GM23338 (cell line): ENCODE measurements around the gene FKBP1B. TPM values are rescaled to one million over a fixed set of nuclear protein-coding genes. Genes with fewer than 3 reads are reported as not detected.

Experiments
- ATAC-seq: fragments of 200-7000 bp; cut with Tn5 transposase; 3 replicates; pipeline ENCODE4 v1.9.1; 2020
- DNase-seq: peaks from one replicate; pipeline ENCODE4 v3.0.0-alpha.2; 2015; ENCODE audit warnings: low spot score
- H2AFZ ChIP-seq: fragments of 200-600 bp; sonication (generic); 2 replicates; pipeline ENCODE4 v1.8.0; 2016; ENCODE audit warnings: antibody characterized with exemption, mild to moderate bottlenecking, moderate library complexity
- H3F3A ChIP-seq: fragments of 200-600 bp; sonication (generic); replicated peaks from 2 replicates; pipeline ENCODE4 v1.8.0; 2017; ENCODE audit warnings: antibody characterized with exemption, mixed run types, low read depth
- H3K27ac ChIP-seq: fragments of 200-600 bp; sonication (generic); 2 replicates; pipeline ENCODE4 v1.6.1; 2016; ENCODE audit warnings: low read depth
- H3K27me3 ChIP-seq: fragments of 200-600 bp; sonication (generic); 2 replicates; pipeline ENCODE4 v1.8.0; 2016; ENCODE audit warnings: mild to moderate bottlenecking, mixed run types, moderate library complexity; ENCODE audit not compliant: insufficient read depth
- H3K36me3 ChIP-seq: fragments of 200-600 bp; sonication (generic); 2 replicates; pipeline ENCODE4 v1.8.0; 2016; ENCODE audit warnings: mild to moderate bottlenecking; ENCODE audit not compliant: insufficient read depth
- H3K4me1 ChIP-seq: fragments of 200-600 bp; sonication (generic); 2 replicates; pipeline ENCODE4 v1.8.0; 2016; ENCODE audit warnings: mild to moderate bottlenecking, moderate library complexity; ENCODE audit not compliant: insufficient read depth
- H3K4me2 ChIP-seq: fragments of 200-600 bp; sonication (generic); 2 replicates; pipeline ENCODE4 v1.7.1; 2017; ENCODE audit warnings: mixed run types
- H3K4me3 ChIP-seq: fragments of 200-600 bp; sonication (generic); 2 replicates; pipeline ENCODE4 v1.6.1; 2016; ENCODE audit warnings: mixed run types
- H3K79me2 ChIP-seq: fragments of 200-600 bp; sonication (generic); replicated peaks from 2 replicates; pipeline ENCODE4 v1.8.0; 2017; ENCODE audit warnings: mild to moderate bottlenecking; ENCODE audit not compliant: insufficient read depth
- H3K9me2 ChIP-seq: fragments of 200-600 bp; sonication (generic); 2 replicates; pipeline ENCODE4 v1.8.0; 2017; ENCODE audit not compliant: insufficient read depth
- H4K20me1 ChIP-seq: fragments of 200-600 bp; sonication (generic); replicated peaks from 2 replicates; pipeline ENCODE4 v1.8.0; 2017; ENCODE audit warnings: mild to moderate bottlenecking; ENCODE audit not compliant: insufficient read depth
- H3K27ac Mint-ChIP-seq: 2 replicates; pipeline ENCODE4 v1.8.0; 2020; ENCODE audit warnings: inconsistent platforms, mild to moderate bottlenecking, moderate library complexity, mixed read lengths
- H3K27me3 Mint-ChIP-seq: 3 replicates; pipeline ENCODE4 v1.8.0; 2022; ENCODE audit warnings: low read depth, mild to moderate bottlenecking, moderate library complexity, mixed read lengths, inconsistent platforms; ENCODE audit not compliant: insufficient read depth, poor library complexity
- H3K36me3 Mint-ChIP-seq: 3 replicates; pipeline ENCODE4 v1.8.0; 2021; ENCODE audit warnings: low read depth, mild to moderate bottlenecking, inconsistent platforms, moderate library complexity, mixed read lengths
- H3K4me1 Mint-ChIP-seq: 3 replicates; pipeline ENCODE4 v1.8.0; 2020; ENCODE audit warnings: mild to moderate bottlenecking, inconsistent platforms, mixed read lengths
- H3K4me3 Mint-ChIP-seq: 3 replicates; pipeline ENCODE4 v1.8.0; 2021; ENCODE audit warnings: moderate library complexity, mild to moderate bottlenecking, inconsistent platforms, mixed read lengths
- H3K9me3 Mint-ChIP-seq: 3 replicates; pipeline ENCODE4 v1.8.0; 2020; ENCODE audit warnings: moderate library complexity, mild to moderate bottlenecking, inconsistent platforms, mixed read lengths
- CREB1 ChIP-seq: fragments of 250-450 bp; sonication (Bioruptor Pico); IDR thresholded peaks from 2 replicates; pipeline ENCODE4 v1.5.0; 2020; ENCODE audit warnings: low read depth, mild to moderate bottlenecking, moderate library complexity
- EZH2 ChIP-seq: fragments of 200-600 bp; sonication (generic); IDR thresholded peaks from one replicate; pipeline ENCODE4 v1.8.0; 2017; ENCODE audit warnings: antibody characterized with exemption, mild to moderate bottlenecking, low read depth; ENCODE audit not compliant: unreplicated experiment
- EZH2phosphoT487 ChIP-seq: fragments of 200-600 bp; sonication (generic); IDR thresholded peaks from one replicate; pipeline ENCODE4 v1.8.1; 2018; ENCODE audit warnings: antibody characterized with exemption; ENCODE audit not compliant: unreplicated experiment
- JUNB ChIP-seq: IDR thresholded peaks from one replicate; pipeline ENCODE4 v1.6.1; 2016; ENCODE audit warnings: antibody characterized with exemption; ENCODE audit not compliant: unreplicated experiment
- NANOG ChIP-seq: IDR thresholded peaks from 2 replicates; pipeline ENCODE4 v1.6.1; 2016; ENCODE audit warnings: antibody characterized with exemption, borderline replicate concordance
- POLR2AphosphoS5 ChIP-seq: IDR thresholded peaks from 2 replicates; pipeline ENCODE4 v1.6.1; 2016; ENCODE audit warnings: antibody characterized with exemption, low read depth
- STAT1 ChIP-seq: IDR thresholded peaks from one replicate; pipeline ENCODE4 v1.6.1; 2016; ENCODE audit warnings: antibody characterized with exemption; ENCODE audit not compliant: unreplicated experiment
- ZNF114 ChIP-seq: fragments of 250-450 bp; sonication (Bioruptor Pico); IDR thresholded peaks from 2 replicates; pipeline ENCODE4 v1.5.0; 2020; ENCODE audit warnings: mild to moderate bottlenecking, moderate library complexity
- ZNF331 ChIP-seq: fragments of 250-450 bp; sonication (Bioruptor Pico); IDR thresholded peaks from 2 replicates; pipeline ENCODE4 v1.5.0; 2020; ENCODE audit warnings: low read depth, mild to moderate bottlenecking, moderate library complexity
- polyA plus RNA-seq: library from polyadenylated mRNA; unstranded; fragments of >200 nt; fragmentation: Nextera tagmentation; extraction: Ambion mirVana; gene quantifications from 2 replicates; pipeline ENCODE4 v1.2.1, GENCODE V29; 2016
- total RNA-seq: library from RNA; depleted of rRNA; stranded (reverse); fragments of >200 nt; shearing (Covaris generic); gene quantifications from 2 replicates; pipeline ENCODE4 v1.2.3, GENCODE V29; 2014
- TF ChIP-seq, protein P1 (sequence below): IDR thresholded peaks from 2 replicates; pipeline ENCODE4 v1.6.1; 2016; ENCODE audit warnings: antibody characterized with exemption
- TF ChIP-seq, protein P2 (sequence below), 2 experiments: fragments of 200-600 bp in 1 of 2; sonication (generic) in 1 of 2; conservative IDR thresholded peaks; 2 replicates each; pipeline versions ENCODE4 v1.5.1 to v1.6.1; 2016 to 2017; ENCODE audit warnings: antibody characterized with exemption in 2 of 2, low read depth in 2 of 2, mild to moderate bottlenecking in 2 of 2, moderate library complexity in 1 of 2
- TF ChIP-seq, protein P3 (sequence below): IDR thresholded peaks from one replicate; pipeline ENCODE4 v1.6.1; 2018; ENCODE audit warnings: antibody characterized with exemption; ENCODE audit not compliant: unreplicated experiment

The FKBP1B gene
- total and polyA plus RNA-seq, 2 experiments from 2014 or later = 48.2 to 77.1 TPM

DNA sequence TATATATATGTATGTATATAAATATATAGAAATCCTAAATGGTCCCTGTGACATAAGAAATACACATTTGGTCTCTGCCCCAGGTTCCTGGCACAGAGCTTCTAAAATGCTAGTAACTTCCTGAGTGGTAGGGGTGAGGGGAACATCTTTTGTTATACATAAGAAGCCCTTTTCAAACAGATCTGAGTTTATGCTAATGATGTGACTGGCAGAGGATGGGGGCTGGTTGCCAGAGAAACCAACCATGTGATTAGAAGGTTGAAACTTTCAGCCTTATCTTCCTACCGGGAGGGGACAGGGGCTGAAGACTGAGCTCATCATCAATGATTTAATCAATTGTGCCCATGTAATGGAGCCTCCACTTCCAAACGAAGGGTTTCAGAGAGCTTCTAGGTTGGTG is 23.3 kb upstream of the FKBP1B start:
- Histone ChIP-seq H3F3A (0 out of 2 replicates have a peak, but pooled peaks cover 5% of the 10 kb centered on the region), H2AFZ (no peak overlapping the region), H3K79me2 (peaks cover 21% of the 10 kb centered on the region; the same call in 1 of the 2 replicates), H3K36me3 (peaks cover 14% of the 10 kb centered on the region), H3K9me2 (no peaks in the 10 kb centered on the region), H3K4me3 (peak overlapping the region; percentile 34), H3K27ac (peak overlapping the region; percentile 81), H3K27me3 (no peaks in the 10 kb centered on the region), H4K20me1 (no peaks in the 10 kb centered on the region), H3K4me2 (peak overlapping the region; percentile 67), H3K4me1 (peaks cover 37% of the 10 kb centered on the region)
- Mint-ChIP-seq H3K27ac (peak overlapping the region; percentile 99), H3K4me1 (peaks cover 47% of the 10 kb centered on the region), H3K27me3 (peaks cover 17% of the 10 kb centered on the region), H3K9me3 (peaks cover 3% of the 10 kb centered on the region; the same call in 2 of the 3 replicates), H3K4me3 (peak overlapping the region; percentile 52), H3K36me3 (peaks cover 68% of the 10 kb centered on the region)
- DNase-seq (peak; percentile 81), ATAC-seq (peak; percentile 56)
- no peak for TF ChIP-seq ZNF114 (CRISPR knock-in tag)
- TF ChIP-seq, protein P1, sequence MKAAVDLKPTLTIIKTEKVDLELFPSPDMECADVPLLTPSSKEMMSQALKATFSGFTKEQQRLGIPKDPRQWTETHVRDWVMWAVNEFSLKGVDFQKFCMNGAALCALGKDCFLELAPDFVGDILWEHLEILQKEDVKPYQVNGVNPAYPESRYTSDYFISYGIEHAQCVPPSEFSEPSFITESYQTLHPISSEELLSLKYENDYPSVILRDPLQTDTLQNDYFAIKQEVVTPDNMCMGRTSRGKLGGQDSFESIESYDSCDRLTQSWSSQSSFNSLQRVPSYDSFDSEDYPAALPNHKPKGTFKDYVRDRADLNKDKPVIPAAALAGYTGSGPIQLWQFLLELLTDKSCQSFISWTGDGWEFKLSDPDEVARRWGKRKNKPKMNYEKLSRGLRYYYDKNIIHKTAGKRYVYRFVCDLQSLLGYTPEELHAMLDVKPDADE = no peak
- TF ChIP-seq NANOG = no peak
- no peak for TF ChIP-seq EZH2

DNA sequence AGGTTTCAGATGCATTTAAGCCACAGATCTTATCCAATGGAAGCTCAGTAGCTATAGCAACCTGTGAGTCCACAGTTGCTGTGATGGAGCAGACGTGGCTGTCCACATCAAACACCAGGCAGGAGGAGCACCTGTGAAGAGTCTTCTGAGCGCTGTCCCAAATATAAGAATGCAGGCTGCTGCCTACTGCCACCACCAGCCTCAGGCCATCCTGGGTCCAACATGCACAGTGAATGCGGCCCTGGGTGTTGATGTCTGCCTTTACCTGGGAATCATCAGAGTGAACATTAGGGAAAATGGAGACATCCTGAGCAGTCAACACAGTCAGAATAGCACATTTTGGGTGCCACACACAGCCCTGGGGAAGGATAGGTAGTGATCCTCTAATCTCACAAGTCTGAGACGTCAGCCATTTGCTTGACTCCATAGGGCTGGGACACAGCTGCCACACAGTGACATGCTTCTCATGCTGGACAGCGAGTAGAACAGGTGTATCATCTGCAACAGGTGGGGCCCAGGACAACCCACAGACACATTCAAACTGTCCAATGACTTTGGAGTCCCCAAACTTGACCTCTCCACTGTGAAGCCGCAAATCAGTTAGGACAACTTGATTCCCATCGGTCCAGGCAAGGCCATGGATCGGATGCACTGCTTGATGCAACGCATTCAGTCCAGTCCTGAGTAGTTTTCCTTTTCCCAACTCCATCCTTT is 10.6 kb upstream of the FKBP1B start:
- no peak overlapping the region for H3K4me2 ChIP-seq
- Mint-ChIP-seq H3K4me1 (no peaks in the 10 kb centered on the region; the same call in 2 of the 3 replicates), H3K27ac (no peak overlapping the region), H3K27me3 (peaks cover 2% of the 10 kb centered on the region), H3K9me3 (no peaks in the 10 kb centered on the region), H3K4me3 (no peak overlapping the region), H3K36me3 (peaks cover 38% of the 10 kb centered on the region)
- H3K79me2 ChIP-seq = peaks cover 94% of the 10 kb centered on the region
- DNase-seq (no peak), ATAC-seq (no peak)
- no peak overlapping the region for H3K27ac ChIP-seq
- peaks cover 23% of the 10 kb centered on the region for H4K20me1 ChIP-seq
- H3K27me3 ChIP-seq = no peaks in the 10 kb centered on the region
- H2AFZ ChIP-seq = no peak overlapping the region
- no peaks in the 10 kb centered on the region for H3K4me1 ChIP-seq
- H3K4me3 ChIP-seq = no peak overlapping the region
- no peaks in the 10 kb centered on the region for H3F3A ChIP-seq
- no peaks in the 10 kb centered on the region for H3K9me2 ChIP-seq
- peaks cover 29% of the 10 kb centered on the region for H3K36me3 ChIP-seq
- TF ChIP-seq CREB1 (CRISPR knock-in tag) (no peak), STAT1 (no peak), EZH2phosphoT487 (no peak), POLR2AphosphoS5 (no peak), ZNF331 (CRISPR knock-in tag) (no peak), JUNB (no peak)
- TF ChIP-seq, protein P2, sequence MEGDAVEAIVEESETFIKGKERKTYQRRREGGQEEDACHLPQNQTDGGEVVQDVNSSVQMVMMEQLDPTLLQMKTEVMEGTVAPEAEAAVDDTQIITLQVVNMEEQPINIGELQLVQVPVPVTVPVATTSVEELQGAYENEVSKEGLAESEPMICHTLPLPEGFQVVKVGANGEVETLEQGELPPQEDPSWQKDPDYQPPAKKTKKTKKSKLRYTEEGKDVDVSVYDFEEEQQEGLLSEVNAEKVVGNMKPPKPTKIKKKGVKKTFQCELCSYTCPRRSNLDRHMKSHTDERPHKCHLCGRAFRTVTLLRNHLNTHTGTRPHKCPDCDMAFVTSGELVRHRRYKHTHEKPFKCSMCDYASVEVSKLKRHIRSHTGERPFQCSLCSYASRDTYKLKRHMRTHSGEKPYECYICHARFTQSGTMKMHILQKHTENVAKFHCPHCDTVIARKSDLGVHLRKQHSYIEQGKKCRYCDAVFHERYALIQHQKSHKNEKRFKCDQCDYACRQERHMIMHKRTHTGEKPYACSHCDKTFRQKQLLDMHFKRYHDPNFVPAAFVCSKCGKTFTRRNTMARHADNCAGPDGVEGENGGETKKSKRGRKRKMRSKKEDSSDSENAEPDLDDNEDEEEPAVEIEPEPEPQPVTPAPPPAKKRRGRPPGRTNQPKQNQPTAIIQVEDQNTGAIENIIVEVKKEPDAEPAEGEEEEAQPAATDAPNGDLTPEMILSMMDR (conservative IDR thresholded peaks at IDR 0.05; ENCODE audit: low read depth in 2 of 2) = no peak
- TF ChIP-seq, protein P3, sequence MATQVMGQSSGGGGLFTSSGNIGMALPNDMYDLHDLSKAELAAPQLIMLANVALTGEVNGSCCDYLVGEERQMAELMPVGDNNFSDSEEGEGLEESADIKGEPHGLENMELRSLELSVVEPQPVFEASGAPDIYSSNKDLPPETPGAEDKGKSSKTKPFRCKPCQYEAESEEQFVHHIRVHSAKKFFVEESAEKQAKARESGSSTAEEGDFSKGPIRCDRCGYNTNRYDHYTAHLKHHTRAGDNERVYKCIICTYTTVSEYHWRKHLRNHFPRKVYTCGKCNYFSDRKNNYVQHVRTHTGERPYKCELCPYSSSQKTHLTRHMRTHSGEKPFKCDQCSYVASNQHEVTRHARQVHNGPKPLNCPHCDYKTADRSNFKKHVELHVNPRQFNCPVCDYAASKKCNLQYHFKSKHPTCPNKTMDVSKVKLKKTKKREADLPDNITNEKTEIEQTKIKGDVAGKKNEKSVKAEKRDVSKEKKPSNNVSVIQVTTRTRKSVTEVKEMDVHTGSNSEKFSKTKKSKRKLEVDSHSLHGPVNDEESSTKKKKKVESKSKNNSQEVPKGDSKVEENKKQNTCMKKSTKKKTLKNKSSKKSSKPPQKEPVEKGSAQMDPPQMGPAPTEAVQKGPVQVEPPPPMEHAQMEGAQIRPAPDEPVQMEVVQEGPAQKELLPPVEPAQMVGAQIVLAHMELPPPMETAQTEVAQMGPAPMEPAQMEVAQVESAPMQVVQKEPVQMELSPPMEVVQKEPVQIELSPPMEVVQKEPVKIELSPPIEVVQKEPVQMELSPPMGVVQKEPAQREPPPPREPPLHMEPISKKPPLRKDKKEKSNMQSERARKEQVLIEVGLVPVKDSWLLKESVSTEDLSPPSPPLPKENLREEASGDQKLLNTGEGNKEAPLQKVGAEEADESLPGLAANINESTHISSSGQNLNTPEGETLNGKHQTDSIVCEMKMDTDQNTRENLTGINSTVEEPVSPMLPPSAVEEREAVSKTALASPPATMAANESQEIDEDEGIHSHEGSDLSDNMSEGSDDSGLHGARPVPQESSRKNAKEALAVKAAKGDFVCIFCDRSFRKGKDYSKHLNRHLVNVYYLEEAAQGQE = no peak
- TF ChIP-seq, protein P1 = no peak
